Amniotic epithelial cell (primary cell): ENCODE data around the gene PRLHR.

Experiments
- DNase-seq: peaks from one replicate; pipeline ENCODE4 v3.0.0-alpha.2; 2010; ENCODE audit warnings: low read depth

PRLHR gene

DNA sequence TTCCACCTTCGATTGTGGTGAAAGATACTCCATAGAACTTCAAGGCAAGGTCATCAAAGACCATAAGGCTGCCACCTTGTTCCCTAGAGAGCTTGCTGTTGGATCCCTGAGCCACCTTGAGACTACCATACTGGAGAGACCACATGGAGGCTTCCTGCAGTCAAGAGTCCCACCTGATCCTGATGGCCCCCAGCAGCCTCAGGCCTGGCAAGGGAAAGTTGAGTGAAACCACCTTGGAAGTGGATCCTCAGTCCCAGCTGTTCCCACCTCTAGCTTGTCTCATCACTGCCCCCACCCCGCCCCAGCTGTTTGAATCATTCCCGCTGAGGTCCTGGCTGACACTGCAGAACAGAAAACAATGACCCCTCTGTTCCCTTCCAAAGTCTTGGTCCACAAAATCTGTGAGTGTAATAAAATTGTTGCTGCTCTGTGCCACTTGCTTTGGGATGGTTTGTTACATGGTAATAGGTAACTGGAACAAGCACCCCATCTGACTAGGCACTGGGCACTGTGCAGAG lies 32.0 kb downstream of the PRLHR start:
- DNase-seq: no peak

DNA sequence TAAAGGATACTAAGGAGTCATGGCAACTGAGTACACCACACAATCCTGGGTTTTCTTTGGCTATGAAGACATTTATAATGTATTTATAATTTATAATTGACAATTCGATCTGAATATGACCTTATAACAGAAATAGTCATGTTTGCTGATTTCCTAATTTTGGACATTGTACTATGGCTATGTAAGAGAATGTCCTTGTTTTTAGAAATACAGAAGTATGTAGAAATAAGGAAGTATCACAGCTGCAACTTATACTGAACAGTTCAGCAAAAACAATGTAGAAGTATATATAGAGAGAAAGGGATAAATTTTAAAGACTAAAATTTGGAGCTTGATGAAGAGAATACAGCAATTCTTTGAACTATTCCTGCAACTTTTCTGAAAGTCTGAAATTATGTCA lies 32.6 kb downstream of the PRLHR start:
- DNase-seq: no peak

DNA sequence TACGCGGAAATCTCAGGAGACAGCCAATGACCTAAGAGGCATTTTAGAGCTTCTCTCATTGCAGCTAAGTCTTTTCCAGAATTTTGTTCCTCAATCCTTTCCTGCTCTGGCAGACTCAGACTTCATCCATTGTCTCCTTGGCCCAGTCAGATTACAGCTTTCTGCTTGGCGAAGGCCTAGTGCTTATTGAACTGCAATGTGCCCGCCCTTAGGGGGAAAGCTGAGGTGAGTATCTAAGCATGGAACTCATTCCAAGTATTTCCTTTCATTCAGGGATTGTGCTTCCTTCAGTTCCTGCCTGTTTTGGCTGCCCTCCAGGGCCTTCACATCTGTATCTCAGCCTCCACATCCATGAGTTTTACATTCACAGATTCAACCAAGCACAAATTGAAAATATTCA lies 37.5 kb downstream of the PRLHR start:
- DNase-seq: no peak

DNA sequence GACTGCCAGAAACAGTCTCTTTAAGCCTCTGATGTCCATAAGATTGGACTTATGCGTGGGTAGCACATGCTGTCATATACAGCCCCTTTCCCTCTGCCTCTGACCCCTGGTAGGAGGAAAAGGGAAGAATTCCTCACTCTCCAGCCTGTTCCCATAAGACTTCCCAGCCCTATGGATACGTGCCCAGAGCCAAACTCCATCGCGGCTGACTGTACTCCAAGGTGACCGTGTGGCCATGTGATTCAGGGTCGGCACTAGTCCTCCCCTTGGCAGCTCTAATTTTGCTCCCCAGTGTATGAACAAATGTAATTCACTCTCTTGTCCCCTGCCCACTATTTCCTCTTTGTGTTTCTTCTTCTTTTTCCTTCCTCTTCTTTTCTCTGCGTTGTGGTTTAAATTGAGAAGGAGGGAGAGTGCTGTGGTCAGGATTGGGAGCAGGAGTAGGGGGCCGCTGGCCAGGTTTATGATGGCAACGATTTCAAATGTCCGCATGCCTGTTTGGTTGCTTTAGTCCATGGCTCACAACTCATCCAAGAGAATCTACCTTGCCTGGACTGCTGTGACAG lies 43.8 kb downstream of the PRLHR start:
- no peak for DNase-seq

DNA sequence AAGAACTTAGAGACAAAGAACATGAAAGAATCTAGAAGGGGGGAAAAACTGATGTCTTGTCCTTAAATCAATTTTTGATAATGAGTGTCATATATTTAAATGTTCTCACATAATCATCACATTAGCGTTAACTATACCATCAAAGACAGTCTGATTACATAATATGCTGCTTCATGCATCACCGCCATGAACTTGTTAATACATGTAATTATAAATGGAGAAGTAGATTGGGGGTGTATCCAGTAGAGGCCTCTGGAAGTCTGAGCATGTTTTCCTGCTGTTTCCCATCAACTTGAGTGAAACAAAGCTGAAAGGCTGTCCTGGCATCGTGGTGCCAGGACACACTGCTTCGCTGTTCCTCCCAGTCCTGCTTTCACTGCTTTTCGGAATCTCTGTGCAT lies 48.2 kb downstream of the PRLHR start:
- DNase-seq: no peak

DNA sequence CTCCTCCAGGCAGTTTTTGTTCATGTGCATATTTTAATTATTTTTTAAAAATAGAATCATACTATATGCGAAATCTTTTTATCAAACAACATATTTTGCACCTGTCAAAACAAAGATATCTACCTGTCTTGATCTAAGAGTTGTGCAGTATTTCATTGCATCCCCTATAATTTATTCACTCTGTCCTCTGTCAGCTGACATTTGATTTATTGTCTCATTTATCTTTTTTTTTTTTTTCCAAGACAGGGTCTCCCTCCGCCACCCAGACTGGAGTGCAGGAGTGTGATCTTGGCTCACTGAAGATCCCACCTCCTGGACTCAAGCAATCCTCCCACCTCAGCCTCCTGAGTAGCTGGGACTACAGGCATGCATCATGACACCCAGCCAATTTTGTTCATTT lies 49.0 kb downstream of the PRLHR start:
- no peak for DNase-seq

DNA sequence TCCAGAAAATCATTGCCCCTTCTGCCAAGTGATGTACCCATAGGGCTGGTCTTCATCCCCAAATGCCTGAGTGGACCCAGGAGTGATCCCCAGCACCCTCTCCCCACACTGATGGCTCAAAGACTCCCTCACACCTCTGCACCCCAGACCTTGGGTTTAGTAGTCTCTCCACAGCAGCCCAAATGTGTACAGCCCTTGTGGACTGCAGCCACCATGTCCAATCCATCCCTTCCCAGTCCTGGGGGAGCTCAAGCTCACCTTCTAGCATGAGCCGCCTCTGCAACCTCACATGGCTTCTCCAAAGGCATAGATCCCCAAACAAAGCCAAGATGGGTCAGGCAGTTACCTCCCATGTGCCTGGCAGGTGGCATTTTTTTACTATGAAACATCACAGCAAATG lies 50.1 kb downstream of the PRLHR start:
- no peak for DNase-seq

DNA sequence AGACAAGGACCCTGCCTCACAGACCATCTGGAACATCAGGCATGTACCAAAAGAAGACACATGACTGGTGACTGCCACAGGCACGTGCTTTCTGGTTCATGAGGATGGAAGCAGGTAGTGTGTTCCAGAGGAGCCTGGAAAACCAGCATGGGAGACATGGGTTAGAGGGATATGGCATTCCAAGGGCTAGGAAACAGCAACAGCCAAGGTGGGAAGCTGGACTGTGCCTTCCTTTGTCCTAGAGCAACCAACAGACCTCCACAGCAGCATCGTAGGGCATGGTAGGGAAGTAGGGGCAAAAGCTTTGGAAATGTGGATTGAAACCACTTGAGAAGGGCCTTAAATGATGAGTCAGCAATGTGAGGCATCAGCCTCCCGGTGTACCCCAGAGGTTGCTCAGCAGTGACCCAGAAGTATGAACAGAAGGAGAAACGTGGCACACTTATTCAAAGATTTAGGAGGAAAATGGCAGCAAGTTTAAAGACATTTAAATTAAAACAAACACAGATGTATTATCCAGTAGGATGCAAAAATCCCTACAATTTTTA lies 51.0 kb downstream of the PRLHR start:
- DNase-seq: no peak

DNA sequence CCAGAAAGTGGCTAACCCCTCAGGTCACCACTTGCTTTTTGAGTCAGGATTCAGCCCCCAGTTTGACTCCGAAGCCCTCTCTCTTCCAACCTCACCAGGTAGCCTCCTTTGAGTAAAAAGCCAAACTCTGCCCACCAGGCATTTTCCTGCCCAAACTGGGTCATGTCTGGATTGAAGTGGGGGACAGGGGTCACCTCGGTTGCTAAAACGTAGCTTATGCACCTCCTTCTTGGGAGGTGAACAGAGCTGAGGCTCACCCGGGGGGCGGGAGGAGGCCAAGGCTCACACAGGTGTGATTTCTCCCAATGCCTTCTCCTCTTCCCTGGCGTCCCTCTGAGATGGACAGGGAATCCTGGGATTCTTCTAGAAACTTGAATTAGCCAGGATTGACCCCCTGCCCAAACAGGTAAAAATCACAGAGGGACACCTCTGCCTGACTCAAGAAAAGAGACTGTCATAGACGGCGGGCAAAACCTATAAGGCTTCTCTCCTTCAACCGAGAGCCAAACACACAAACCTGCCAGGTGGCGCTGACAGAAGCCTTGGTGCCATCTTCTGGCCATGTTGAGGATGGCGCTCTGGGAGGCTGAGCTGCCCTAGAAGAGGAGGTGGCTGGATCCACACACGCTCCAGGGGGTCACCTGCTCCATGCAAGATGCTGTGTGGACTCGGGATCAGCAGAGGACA lies 51.6 kb downstream of the PRLHR start:
- DNase-seq: peak; percentile 17

DNA sequence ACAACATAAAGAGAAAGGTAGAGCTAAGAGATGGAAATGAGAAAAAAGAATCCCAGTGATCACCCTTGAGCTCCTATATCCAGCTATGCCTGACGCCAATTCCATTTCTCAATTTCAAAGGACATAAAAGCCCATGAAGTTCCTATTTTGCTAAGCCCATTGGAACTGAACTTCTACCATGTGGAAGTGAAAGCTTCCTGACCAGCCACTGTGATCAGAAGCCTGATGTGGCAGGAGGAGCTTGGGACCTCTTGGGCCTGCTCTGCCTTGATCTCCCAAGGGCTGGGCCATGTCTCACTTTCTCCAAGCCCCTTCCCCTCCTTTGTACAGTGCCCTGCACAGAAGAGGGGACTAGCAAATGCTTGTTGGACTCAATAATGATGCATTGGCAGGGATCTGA lies 52.7 kb downstream of the PRLHR start:
- DNase-seq: no peak

DNA sequence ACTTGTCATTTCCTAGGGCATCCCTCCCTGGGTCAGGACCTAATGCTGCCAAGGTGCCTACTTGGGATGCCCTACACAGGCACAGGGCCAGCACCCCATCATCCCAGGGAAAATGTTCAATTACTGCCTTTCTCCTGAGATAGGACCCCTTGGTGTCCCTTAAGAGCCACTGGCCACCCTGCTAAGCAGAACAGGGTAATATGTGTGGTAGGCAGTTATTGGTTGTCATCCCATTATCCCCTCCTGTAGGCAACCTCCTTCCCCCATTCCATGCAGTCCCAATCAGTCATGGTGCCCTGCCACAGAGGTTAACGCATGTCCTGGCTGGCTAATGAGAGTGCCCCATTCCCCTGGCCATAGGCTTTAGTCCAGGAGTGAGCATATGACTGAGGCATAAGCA lies 53.2 kb downstream of the PRLHR start:
- DNase-seq: no peak

DNA sequence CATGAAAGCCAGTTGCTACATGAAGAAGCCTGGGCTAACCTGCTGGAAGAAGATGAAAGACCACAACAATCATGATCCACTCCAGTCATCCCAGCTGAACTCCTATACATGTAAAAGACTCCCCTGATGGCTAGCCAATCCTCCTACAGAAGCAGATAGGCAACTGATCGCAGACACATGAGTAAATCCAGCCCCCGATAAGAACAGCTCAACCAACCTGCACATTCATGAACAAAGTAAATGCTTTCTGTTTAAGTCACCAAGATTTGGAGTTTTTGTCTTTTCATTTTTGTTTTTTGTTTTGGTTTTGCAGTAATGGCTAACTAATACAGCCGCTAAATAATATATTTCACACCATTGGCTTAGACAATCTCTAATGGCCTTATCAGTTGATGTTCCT lies 53.7 kb downstream of the PRLHR start:
- DNase-seq: no peak
